ENCODE data around the gene RDX. TPM values are rescaled to one million over a fixed set of nuclear protein-coding genes. Genes with fewer than 3 reads are reported as not detected.
A peak's percentile ranks its signal among the peaks of the same experiment; 100 is the strongest.

Gene RDX
- total and polyA plus RNA-seq, 2 of the 13 experiments (the other 11 are each of a cell fraction or from before 2014, with no cell fraction given): 20.7 to 63.1 TPM

GRCh38 chr11:110176366-110177085 is 119.9 kb downstream of the RDX start (continued):
- TF ChIP-seq, protein P1, sequence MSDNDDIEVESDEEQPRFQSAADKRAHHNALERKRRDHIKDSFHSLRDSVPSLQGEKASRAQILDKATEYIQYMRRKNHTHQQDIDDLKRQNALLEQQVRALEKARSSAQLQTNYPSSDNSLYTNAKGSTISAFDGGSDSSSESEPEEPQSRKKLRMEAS (IDR thresholded peaks at IDR 0.05): no peak
- TF ChIP-seq NPAS2 (CRISPR knock-in tag; IDR thresholded peaks at IDR 0.05; ENCODE audit: borderline replicate concordance) (no peak), AHR (CRISPR knock-in tag; IDR thresholded peaks at IDR 0.05) (no peak), ZBTB3 (CRISPR knock-in tag; IDR thresholded peaks at IDR 0.05; ENCODE audit: borderline replicate concordance, low read depth) (no peak), USF2 (IDR thresholded peaks at IDR 0.05; ENCODE audit: low read depth, low read length) (no peak), USF2 (CRISPR knock-in tag; IDR thresholded peaks at IDR 0.05; ENCODE audit: borderline replicate concordance) (no peak)

- ChIA-PET CTCF (ENCODE audit: low intra/inter-chr PET ratio, low total read pairs) (no interaction called here), POLR2A (no interaction called here)
- intact Hi-C loops (cut with micrococcal nuclease; ENCODE audit: unreplicated experiment): loop anchor here (1.0 kb wide), 1 partner anchor 203 kb away; no protein-coding TSS in a partner anchor
- no peak overlapping the region for H3K9ac ChIP-seq (ENCODE audit: insufficient read depth, low read depth, low read length)
- peak overlapping the region; percentile 82 for H3K4me2 ChIP-seq (ENCODE audit: low read depth, low read length)
- H3K4me1 ChIP-seq (ENCODE audit: insufficient read depth, low read length): peaks cover 13% of the 10 kb centered on the region; the same call in 1 of the 2 replicates
- 58% methylated on average over 6 of the region's 6 CpGs for WGBS (ENCODE audit: low lambda C conversion rate)
- no peak overlapping the region for H3K27ac ChIP-seq (ENCODE audit: extremely low read length, insufficient read depth, low read length)
- no TSS peak for BruUV-seq (replicated peaks)
- H3K79me2 ChIP-seq (ENCODE audit: insufficient read depth, low read length): no peaks in the 10 kb centered on the region
- H3K9me3 ChIP-seq (ENCODE audit: low read length): no peaks in the 10 kb centered on the region
- H2AFZ ChIP-seq (ENCODE audit: low read length): no peak overlapping the region
- H3K36me3 ChIP-seq (replicated peaks in 1 of 2; ENCODE audit: control insufficient read depth in 1 of 2, insufficient read depth in 2 of 2, low read length in 2 of 2): no peaks in the 10 kb centered on the region
- ATAC-seq (peak; percentile 29), DNase-seq (ENCODE audit: low spot score) (no peak), FAIRE-seq (no peak)
- H4K20me1 ChIP-seq (ENCODE audit: insufficient read depth, low read length): no peaks in the 10 kb centered on the region
- in situ Hi-C loops (cut with HindIII; ENCODE audit: extremely low pct_ligation_motif_present, low pct_unique_long_range_greater_than_20kb): no loop called here
- peaks cover 0 to 5% of the 10 kb centered on the region in 2 experiments; a peak in 1 of 5 replicates for H3K27me3 ChIP-seq (ENCODE audit: control insufficient read depth in 1 of 2, insufficient read depth in 2 of 2, low read length in 2 of 2)
- peak overlapping the region in 2 of 3 experiments; percentile 17 to 25; a peak in 1 of 6 replicates for H3K4me3 ChIP-seq (replicated peaks in 1 of 3; ENCODE audit: insufficient read depth in 1 of 3, low read depth in 2 of 3, low read length in 3 of 3)
- TF ChIP-seq ZNF30 (CRISPR knock-in tag; IDR thresholded peaks at IDR 0.05) (no peak), GATAD2A (CRISPR knock-in tag; IDR thresholded peaks at IDR 0.05) (no peak), NRL (CRISPR knock-in tag; IDR thresholded peaks at IDR 0.05; ENCODE audit: borderline replicate concordance) (no peak), POLR2A (IDR thresholded peaks at IDR 0.05; ENCODE audit: insufficient read depth in 1 of 2, low read depth in 2 of 2, low read length in 2 of 2) (no peak), ZBTB8A (CRISPR knock-in tag; IDR thresholded peaks at IDR 0.05; ENCODE audit: borderline replicate concordance, low read depth) (no peak), NFE2L2 (IDR thresholded peaks at IDR 0.05; ENCODE audit: low read length) (no peak), SATB2 (CRISPR knock-in tag; IDR thresholded peaks at IDR 0.05) (no peak), SMAD1 (CRISPR knock-in tag; IDR thresholded peaks at IDR 0.05; ENCODE audit: borderline replicate concordance, low read depth) (no peak), KLF12 (CRISPR knock-in tag; IDR thresholded peaks at IDR 0.05; ENCODE audit: borderline replicate concordance) (no peak), HNRNPLL (IDR thresholded peaks at IDR 0.05; ENCODE audit: low read depth, low read length, poor library complexity, severe bottlenecking) (no peak), MEIS2 (CRISPR knock-in tag; IDR thresholded peaks at IDR 0.05) (no peak), NR2C2 (CRISPR knock-in tag; IDR thresholded peaks at IDR 0.05; ENCODE audit: borderline replicate concordance) (no peak)
- TF ChIP-seq, protein P2, sequence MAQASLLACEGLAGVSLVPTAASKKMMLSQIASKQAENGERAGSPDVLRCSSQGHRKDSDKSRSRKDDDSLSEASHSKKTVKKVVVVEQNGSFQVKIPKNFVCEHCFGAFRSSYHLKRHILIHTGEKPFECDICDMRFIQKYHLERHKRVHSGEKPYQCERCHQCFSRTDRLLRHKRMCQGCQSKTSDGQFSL (CRISPR knock-in tag; IDR thresholded peaks at IDR 0.05): no peak
Measured at GRCh38 chr11:110174645-110175310, 121.6 kb downstream of the RDX start.

All from HepG2 (cell line).